Measurements from ENCODE around the gene PRLH. TPM values are rescaled to one million over a fixed set of nuclear protein-coding genes. Genes with fewer than 3 reads are reported as not detected.

PRLH gene
- not detected for total RNA-seq

GRCh38 chr2:237566401-237567235, at the start of gene PRLH:
PRLH (plus strand) TSS chr2:237566574; CDS start chr2:237566574, 0 bp downstream.
- no peak for DNase-seq
- no peak within 1 kb of the TSS for H3K4me3 Mint-ChIP-seq

GRCh38 chr2:237517163-237517562, 49.2 kb upstream of the PRLH start:
- ATAC-seq (replicated peaks in 1 of 2): no peak
- no peaks in the 10 kb centered on the region for H3K4me1 Mint-ChIP-seq (ENCODE audit: low read depth)
- H3K27ac Mint-ChIP-seq: no peak overlapping the region
- no peak for DNase-seq
- H3K9me3 Mint-ChIP-seq: no peaks in the 10 kb centered on the region
- H3K4me3 Mint-ChIP-seq: no peak overlapping the region
- no peaks in the 10 kb centered on the region for H3K36me3 Mint-ChIP-seq (ENCODE audit: insufficient read depth in 2 of 2)
- no peaks in the 10 kb centered on the region for H3K27me3 Mint-ChIP-seq (ENCODE audit: low read depth)

More at GRCh38 chr2:237566401-237567235, at the start of gene PRLH:
- H3K9me3 Mint-ChIP-seq: no peaks in the 10 kb centered on the region
- H3K27me3 Mint-ChIP-seq (ENCODE audit: low read depth): peaks cover 5% of the 10 kb centered on the region
- H3K36me3 Mint-ChIP-seq (ENCODE audit: insufficient read depth in 2 of 2): no peaks in the 10 kb centered on the region
- no peak for ATAC-seq (replicated peaks in 1 of 2)
- H3K27ac Mint-ChIP-seq: no peak within 1 kb of the TSS
- no peaks in the 10 kb centered on the region for H3K4me1 Mint-ChIP-seq (ENCODE audit: low read depth)

- Mint-ChIP-seq H3K9me3 (no peaks in the 10 kb centered on the region), H3K27me3 (ENCODE audit: low read depth) (no peaks in the 10 kb centered on the region), H3K36me3 (ENCODE audit: insufficient read depth in 2 of 2) (no peaks in the 10 kb centered on the region), H3K27ac (no peak overlapping the region), H3K4me3 (no peak overlapping the region), H3K4me1 (ENCODE audit: low read depth) (no peaks in the 10 kb centered on the region)
- DNase-seq (no peak), ATAC-seq (replicated peaks in 1 of 2) (no peak)
Measured at GRCh38 chr2:237517990-237518389, 48.4 kb upstream of the PRLH start.

GRCh38 chr2:237519506-237520245, 46.7 kb upstream of the PRLH start:
- Mint-ChIP-seq H3K27ac (no peak overlapping the region), H3K4me1 (ENCODE audit: low read depth) (no peaks in the 10 kb centered on the region), H3K27me3 (ENCODE audit: low read depth) (no peaks in the 10 kb centered on the region), H3K36me3 (ENCODE audit: insufficient read depth in 2 of 2) (no peaks in the 10 kb centered on the region), H3K4me3 (no peak overlapping the region), H3K9me3 (no peaks in the 10 kb centered on the region)
- DNase-seq (no peak), ATAC-seq (replicated peaks in 1 of 2) (no peak)

GRCh38 chr2:237520290-237520689, 46.1 kb upstream of the PRLH start:
- Mint-ChIP-seq H3K36me3 (ENCODE audit: insufficient read depth in 2 of 2) (no peaks in the 10 kb centered on the region), H3K4me3 (no peak overlapping the region), H3K4me1 (ENCODE audit: low read depth) (no peaks in the 10 kb centered on the region), H3K9me3 (no peaks in the 10 kb centered on the region), H3K27ac (no peak overlapping the region), H3K27me3 (ENCODE audit: low read depth) (no peaks in the 10 kb centered on the region)
- ATAC-seq (replicated peaks in 1 of 2) (no peak), DNase-seq (no peak)

- Mint-ChIP-seq H3K9me3 (no peaks in the 10 kb centered on the region), H3K27me3 (ENCODE audit: low read depth) (no peaks in the 10 kb centered on the region), H3K4me3 (no peak overlapping the region), H3K27ac (no peak overlapping the region), H3K4me1 (ENCODE audit: low read depth) (no peaks in the 10 kb centered on the region), H3K36me3 (ENCODE audit: insufficient read depth in 2 of 2) (no peaks in the 10 kb centered on the region)
- DNase-seq (no peak), ATAC-seq (replicated peaks in 1 of 2) (no peak)
Measured at GRCh38 chr2:237524631-237525030, 41.7 kb upstream of the PRLH start.

GRCh38 chr2:237525559-237526157, 40.7 kb upstream of the PRLH start:
- ATAC-seq (replicated peaks in 1 of 2) (no peak), DNase-seq (no peak)

GRCh38 chr2:237527233-237527632, 39.1 kb upstream of the PRLH start:
- H3K4me3 Mint-ChIP-seq: no peak overlapping the region
- no peaks in the 10 kb centered on the region for H3K27me3 Mint-ChIP-seq (ENCODE audit: low read depth)
- H3K27ac Mint-ChIP-seq: no peak overlapping the region
- H3K36me3 Mint-ChIP-seq (ENCODE audit: insufficient read depth in 2 of 2): no peaks in the 10 kb centered on the region
- ATAC-seq (replicated peaks in 1 of 2) (no peak), DNase-seq (no peak)
- no peaks in the 10 kb centered on the region for H3K4me1 Mint-ChIP-seq (ENCODE audit: low read depth)
- no peaks in the 10 kb centered on the region for H3K9me3 Mint-ChIP-seq

More at GRCh38 chr2:237525559-237526157, 40.7 kb upstream of the PRLH start:
- no peaks in the 10 kb centered on the region for H3K4me1 Mint-ChIP-seq (ENCODE audit: low read depth)
- H3K27me3 Mint-ChIP-seq (ENCODE audit: low read depth): no peaks in the 10 kb centered on the region
- no peaks in the 10 kb centered on the region for H3K9me3 Mint-ChIP-seq
- H3K4me3 Mint-ChIP-seq: no peak overlapping the region
- no peak overlapping the region for H3K27ac Mint-ChIP-seq
- no peaks in the 10 kb centered on the region for H3K36me3 Mint-ChIP-seq (ENCODE audit: insufficient read depth in 2 of 2)

- ATAC-seq (replicated peaks in 1 of 2): no peak
- no peak overlapping the region for H3K27ac Mint-ChIP-seq
- no peaks in the 10 kb centered on the region for H3K4me1 Mint-ChIP-seq (ENCODE audit: low read depth)
- H3K9me3 Mint-ChIP-seq: no peaks in the 10 kb centered on the region
- DNase-seq: no peak
- no peak overlapping the region for H3K4me3 Mint-ChIP-seq
- H3K36me3 Mint-ChIP-seq (ENCODE audit: insufficient read depth in 2 of 2): no peaks in the 10 kb centered on the region
- H3K27me3 Mint-ChIP-seq (ENCODE audit: low read depth): no peaks in the 10 kb centered on the region
Measured at GRCh38 chr2:237527766-237528165, 38.6 kb upstream of the PRLH start.

- no peak overlapping the region for H3K27ac Mint-ChIP-seq
Measured at GRCh38 chr2:237529452-237530402, 36.6 kb upstream of the PRLH start.

GRCh38 chr2:237530472-237531433, 35.6 kb upstream of the PRLH start:
- Mint-ChIP-seq H3K27me3 (ENCODE audit: low read depth) (no peaks in the 10 kb centered on the region), H3K4me3 (no peak overlapping the region), H3K9me3 (no peaks in the 10 kb centered on the region), H3K4me1 (ENCODE audit: low read depth) (no peaks in the 10 kb centered on the region), H3K27ac (no peak overlapping the region), H3K36me3 (ENCODE audit: insufficient read depth in 2 of 2) (no peaks in the 10 kb centered on the region)
- no peak for DNase-seq
- ATAC-seq (replicated peaks in 1 of 2): no peak

More at GRCh38 chr2:237529452-237530402, 36.6 kb upstream of the PRLH start:
- no peaks in the 10 kb centered on the region for H3K27me3 Mint-ChIP-seq (ENCODE audit: low read depth)
- DNase-seq (no peak), ATAC-seq (replicated peaks in 1 of 2) (no peak)
- no peak overlapping the region for H3K4me3 Mint-ChIP-seq
- no peaks in the 10 kb centered on the region for H3K4me1 Mint-ChIP-seq (ENCODE audit: low read depth)
- H3K9me3 Mint-ChIP-seq: no peaks in the 10 kb centered on the region
- H3K36me3 Mint-ChIP-seq (ENCODE audit: insufficient read depth in 2 of 2): no peaks in the 10 kb centered on the region

- no peak for ATAC-seq (replicated peaks in 1 of 2)
- Mint-ChIP-seq H3K27me3 (ENCODE audit: low read depth) (no peaks in the 10 kb centered on the region), H3K9me3 (no peaks in the 10 kb centered on the region), H3K4me3 (no peak overlapping the region), H3K4me1 (ENCODE audit: low read depth) (no peaks in the 10 kb centered on the region), H3K36me3 (ENCODE audit: insufficient read depth in 2 of 2) (no peaks in the 10 kb centered on the region), H3K27ac (no peak overlapping the region)
- DNase-seq: no peak
Measured at GRCh38 chr2:237532160-237532559, 34.2 kb upstream of the PRLH start.
